ENCODE measurements around the gene PPIB.

- TF ChIP-seq CTCF (IDR thresholded peaks at IDR 0.05; ENCODE audit: insufficient read depth, low read depth, low read length), result no peak
- no peak for TF ChIP-seq EZH2 (IDR thresholded peaks at IDR 0.05; ENCODE audit: insufficient read depth, low read length)
These were observed 30.6 kb downstream of the PPIB start for GRCh38 chr15:64132217-64132616.
